Measurements from ENCODE around the gene OR13C9.
"Not testable (repeated sequence)": the region's sequence is repeated elsewhere in the genome, so short reads cannot be mapped to it uniquely, and the experiment has no call there.

Gene OR13C9, protein sequence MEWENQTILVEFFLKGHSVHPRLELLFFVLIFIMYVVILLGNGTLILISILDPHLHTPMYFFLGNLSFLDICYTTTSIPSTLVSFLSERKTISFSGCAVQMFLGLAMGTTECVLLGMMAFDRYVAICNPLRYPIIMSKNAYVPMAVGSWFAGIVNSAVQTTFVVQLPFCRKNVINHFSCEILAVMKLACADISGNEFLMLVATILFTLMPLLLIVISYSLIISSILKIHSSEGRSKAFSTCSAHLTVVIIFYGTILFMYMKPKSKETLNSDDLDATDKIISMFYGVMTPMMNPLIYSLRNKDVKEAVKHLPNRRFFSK
- total RNA-seq: 0 to 0.22 (median 0) reads per million in 17 experiments

DNA sequence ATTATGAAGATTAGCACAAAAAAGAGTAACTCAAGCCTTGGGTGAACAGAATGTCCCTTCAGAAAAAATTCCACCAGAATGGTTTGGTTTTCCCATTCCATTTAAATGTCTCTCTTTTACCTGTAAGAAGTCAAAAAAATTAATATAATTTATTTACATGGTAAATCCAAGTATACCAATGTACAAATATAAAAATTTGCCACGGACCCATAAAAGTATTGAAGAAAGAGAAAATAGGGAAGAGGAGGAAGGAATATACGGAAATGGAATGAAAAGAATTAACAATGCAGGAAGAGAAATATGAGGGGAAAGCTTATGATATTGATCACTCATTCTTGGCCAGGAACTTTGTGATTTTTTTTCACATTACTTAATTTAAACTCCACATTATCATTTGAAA is at the start of gene OR13C9:
OR13C9 (minus strand) TSS at position 101 of the 400 bp plus-strand sequence; CDS start at position 101, 0 bp downstream.
- no peak for DNase-seq

DNA sequence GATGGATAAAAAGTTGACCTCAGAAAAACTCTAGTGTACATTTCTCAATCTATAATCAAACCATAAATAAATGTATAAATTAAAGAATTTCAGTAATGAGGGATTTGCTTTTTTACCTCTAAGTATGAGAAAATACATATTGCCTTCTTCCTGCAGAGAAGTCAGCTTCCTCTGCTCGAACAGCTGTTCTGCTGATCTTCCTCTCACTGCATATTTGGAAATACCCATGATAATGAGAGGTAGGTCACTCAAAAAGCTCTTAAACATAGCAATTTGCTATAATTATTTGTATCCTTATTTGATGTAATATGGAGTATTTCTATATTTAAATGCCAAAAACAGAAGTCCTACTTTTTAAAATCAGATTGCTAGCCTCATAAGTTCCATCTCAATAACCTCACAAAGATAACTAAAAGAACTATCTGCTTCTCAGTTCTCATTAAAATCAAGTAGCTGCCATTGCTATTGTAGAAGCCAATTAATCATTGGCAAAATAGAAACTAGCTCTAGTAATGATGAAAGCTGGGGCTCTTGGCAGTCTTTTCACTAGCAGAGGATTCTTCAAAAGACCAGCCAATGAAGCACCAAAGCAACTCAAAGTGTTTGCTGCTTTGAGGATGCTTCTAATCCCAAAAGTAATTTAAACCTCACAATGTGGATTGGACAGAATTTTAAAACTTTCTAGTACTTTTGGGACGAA is 40.6 kb upstream of the OR13C9 start:
- DNase-seq: no peak

DNA sequence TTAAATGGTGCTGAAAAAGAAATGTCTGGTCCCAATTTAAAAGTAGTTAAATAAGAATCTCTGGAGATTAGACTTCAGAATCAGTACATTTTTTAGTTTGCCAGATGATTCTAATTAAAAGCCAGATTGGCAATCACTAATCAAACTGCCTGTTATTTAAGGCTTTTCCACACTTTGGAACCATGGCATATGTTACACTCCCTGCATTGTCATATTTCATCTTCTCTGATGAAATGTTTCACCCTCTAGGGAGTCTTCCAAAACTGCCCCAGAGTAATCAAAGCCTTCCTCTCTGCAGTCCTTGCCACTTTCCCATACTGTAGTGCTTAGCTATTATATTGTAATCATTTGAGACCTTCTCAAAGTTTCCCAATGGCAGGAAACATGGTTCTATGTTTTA is 17.5 kb upstream of the OR13C9 start:
- no peak for DNase-seq

DNA sequence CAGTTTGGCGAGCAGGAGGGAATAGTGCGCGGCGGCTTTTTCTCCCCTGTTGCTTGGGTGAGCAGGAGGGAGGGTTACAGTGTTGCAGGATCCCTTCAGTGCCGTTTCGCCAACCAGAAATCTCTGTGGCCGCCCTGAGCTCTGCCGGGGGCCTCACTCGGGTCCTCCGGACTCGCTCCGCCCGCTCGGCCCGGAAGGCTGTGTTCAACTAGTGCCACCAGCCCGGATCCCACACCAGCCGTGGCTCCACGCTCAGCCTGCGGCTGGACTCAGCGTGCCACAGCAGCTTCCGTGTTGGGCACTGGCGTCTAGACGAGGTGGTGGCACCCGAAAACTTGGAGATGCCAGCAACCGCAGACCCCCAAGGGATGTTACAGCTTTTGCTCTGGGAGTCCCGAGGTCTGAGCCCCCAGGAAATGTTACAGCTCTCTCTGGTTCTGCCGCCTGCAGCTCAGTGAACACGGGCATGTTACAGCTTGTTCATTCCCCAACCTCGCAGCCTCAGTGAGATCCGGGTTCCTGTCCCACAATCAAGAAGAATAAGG is 16.0 kb upstream of the OR13C9 start:
- no peak for DNase-seq

DNA sequence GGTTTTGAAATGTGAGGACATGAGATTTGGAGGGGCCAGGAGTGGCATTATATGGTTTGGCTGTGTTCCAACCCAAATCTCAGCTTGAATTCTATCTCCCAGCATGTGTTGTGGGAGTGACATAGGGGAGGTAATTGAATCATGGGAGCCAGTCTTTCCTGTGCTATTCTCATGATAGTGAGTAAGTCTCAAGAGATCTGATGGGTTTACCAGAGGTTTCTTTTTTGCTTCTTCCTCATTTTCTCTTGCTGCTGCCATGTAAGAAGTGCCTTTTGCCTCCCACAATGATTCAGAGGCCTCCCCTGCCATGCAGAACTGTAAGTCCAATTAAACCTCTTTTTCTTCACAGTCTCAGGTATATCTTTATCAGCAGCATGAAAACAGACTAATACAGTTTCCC is 8.0 kb upstream of the OR13C9 start:
- peak in 3 of 4 experiments; percentile 3 to 26 (median 4) for DNase-seq

DNA sequence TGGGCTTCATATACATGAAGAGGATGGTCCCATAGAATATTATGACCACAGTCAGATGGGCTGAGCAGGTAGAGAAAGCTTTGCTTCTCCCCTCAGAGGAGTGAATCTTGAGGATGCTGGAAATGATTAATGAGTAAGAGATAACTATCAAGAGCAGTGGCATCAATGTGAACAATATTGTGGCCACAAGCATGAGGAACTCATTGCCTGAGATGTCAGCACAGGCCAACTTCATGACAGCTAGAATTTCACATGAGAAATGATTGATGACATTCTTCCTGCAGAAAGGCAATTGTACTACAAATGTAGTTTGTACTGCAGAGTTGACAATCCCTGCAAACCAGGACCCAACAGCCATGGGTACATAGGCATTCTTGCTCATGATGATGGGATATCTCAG is 586 bp downstream of the OR13C9 start:
- DNase-seq: no peak

DNA sequence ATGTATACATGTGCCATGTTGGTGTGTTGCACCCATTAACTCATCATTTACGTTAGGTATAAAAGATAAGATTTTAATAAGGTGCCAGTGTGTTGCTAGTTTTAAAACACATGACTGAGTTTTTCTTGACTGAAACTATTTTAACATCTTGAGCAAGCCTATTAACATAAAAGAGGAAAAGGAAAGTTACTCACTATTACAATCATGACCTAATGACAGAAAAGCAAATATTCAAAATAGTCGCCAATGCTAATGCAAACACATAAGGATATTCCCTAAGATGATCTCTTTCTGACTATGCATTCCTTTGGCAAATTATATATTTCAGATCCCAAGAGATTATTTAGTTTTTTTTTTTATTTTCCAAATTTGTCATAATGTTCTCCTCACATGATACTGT is 6.8 kb downstream of the OR13C9 start:
- no peak for DNase-seq

DNA sequence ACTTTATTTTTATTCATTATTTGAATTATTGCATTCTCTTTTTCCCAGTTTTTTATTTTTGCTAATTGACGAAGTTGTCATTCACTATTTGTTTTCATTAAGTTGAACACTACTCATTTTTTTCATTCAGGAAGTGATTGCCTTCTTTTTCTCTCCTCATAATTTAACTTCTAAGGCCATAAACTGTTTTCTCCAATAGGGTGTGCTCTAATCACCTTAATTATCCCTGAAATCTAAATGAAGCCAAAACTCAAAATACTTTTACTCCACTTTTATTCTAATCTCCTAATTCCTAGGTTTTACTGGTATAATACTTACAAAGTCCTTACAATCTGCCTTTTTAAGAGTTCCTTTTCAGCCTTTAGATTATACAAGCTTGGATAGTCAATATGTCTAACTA is 9.7 kb downstream of the OR13C9 start:
- DNase-seq: peak in 2 of 4 experiments; percentile 0 to 6

DNA sequence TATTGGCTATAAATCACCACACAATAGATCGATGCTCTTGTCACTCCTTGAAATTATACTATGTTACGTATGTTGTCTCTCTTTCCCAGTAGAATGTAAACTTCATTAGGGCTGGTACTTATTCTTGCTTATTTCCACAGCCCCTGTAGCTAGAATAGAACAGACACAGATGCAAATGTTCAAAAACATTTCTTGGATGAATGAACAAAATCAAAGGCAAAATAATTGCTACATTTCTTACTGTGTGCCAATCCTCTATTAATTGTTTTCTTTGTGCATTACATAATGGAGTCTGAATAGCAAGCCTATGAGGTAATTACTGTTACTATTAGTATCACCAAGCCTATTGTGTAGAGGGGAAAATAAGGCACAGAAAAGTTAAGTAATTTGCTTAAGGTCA is 11.9 kb downstream of the OR13C9 start:
- no peak for DNase-seq

DNA sequence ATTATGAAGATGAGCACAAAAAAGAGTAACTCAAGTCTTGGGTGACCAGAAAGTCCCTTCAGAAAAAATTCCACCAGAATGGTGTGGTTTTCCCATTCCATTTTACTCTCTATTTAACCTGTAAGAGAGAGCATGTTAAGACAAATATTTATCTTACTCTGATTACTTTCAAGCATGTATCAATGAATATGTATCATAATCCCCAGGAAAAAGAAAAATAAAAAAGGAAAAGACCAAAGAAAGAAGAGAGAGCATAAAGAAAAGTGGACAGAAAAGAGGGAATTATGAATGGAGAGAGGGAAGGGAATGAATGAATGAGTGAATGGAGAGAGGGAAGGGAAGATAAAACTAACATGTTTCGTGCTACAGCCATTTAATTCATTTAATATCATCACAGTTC is 12.5 kb downstream of the OR13C9 start, which contains the start of gene OR13C2:
OR13C2 (minus strand) TSS at position 101 of the 400 bp plus-strand sequence; CDS start at position 101, 0 bp downstream.
- DNase-seq: not testable (repeated sequence)

DNA sequence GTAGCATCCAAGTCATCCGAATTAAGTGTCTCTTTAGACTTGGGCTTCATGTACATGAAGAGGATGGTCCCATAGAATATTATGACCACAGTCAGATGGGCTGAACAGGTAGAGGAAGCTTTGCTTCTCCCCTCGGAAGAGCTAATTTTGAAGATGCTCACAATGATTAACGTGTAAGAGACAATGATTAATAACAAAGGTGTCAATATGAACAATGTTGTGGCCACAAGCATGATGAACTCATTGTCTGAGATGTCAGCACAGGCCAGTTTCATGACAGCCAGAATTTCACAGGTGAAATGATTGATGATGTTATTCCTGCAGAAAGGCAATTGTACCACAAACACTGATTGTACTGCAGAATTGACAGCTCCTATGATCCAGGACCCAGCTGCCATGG is 13.2 kb downstream of the OR13C9 start:
- no peak for DNase-seq

DNA sequence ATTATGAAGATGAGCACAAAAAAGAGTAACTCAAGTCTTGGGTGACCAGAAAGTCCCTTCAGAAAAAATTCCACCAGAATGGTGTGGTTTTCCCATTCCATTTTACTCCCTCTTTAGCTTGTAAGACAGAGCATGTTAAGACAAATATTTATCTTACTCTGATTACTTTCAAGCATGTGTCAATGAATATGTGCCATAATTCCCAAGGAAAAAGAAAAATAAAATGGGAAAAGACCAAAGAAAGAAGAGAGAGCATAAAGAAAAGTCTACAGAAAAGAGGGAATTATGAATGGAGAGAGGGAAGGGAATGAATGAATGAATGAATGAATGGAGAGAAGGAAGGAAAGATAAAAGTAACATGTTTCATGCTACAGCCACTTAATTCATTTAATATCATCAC is 18.7 kb downstream of the OR13C9 start, which contains the start of gene OR13C5:
OR13C5 (minus strand) TSS at position 101 of the 400 bp plus-strand sequence; CDS start at position 101, 0 bp downstream.
- not testable (repeated sequence) for DNase-seq

DNA sequence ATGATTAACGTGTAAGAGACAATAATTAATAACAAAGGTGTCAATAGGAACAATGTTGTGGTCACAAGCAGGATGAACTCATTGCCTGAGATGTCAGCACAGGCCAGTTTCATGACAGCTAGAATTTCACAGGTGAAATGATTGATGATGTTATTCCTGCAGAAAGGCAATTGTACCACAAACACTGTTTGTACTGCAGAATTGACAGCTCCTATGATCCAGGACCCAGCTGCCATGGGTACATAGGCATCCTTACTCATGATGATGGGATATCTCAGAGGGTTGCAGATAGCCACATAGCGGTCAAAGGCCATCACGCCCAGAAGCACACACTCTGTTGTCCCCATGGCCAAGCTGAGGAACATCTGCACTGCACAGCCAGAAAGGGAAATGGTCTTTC is 19.3 kb downstream of the OR13C9 start:
- DNase-seq: not testable (repeated sequence)

DNA sequence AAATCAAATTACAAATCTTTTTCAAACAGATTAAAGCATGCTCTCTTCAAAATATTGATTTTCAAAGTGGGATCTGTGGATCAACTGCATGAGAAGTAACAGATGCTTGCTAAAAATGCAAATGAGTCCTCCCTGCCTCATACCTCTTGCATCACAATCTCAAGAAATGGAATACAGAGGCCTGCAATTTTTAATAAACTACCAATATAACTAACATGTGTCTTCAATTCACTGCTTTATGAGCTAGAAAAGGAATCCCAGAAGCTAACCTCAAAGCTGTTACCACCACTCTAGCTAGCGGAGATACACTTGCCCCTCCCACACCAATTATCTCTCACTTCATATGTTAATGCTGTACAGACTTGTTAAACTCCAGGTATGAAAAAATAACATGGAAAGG is 28.4 kb downstream of the OR13C9 start:
- DNase-seq: no peak

DNA sequence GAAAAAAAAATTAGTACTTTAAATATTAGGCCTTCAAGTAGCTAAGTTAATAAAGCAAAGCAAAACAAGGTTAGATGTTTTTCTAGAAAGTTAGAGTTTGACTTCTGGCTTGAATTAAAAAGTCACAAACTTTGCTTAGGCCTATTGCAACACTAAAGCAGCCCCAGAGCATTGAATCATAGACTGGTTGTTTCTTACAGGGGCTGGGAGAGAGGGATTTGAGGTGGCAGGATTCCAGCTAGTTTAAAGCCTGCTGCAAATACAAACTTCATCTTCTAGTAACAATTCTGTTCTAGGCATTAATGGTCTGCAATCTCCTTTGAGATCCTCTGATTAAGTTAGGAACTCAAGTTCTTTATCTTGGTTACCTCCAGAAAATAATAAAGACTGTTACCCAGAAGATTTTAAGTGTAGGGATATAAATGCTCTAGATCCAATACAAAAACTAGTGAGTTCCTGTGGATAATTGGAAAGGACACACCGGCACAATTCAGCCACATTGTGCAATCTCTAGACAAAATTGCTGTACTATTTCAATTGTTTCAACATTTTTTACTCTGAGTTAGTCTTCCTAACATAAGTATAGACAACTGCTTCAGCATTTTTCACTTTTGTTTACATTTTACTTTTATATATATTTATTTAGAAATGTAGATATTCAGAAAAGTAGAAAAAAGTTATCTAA is 31.4 kb downstream of the OR13C9 start:
- no peak for DNase-seq

DNA sequence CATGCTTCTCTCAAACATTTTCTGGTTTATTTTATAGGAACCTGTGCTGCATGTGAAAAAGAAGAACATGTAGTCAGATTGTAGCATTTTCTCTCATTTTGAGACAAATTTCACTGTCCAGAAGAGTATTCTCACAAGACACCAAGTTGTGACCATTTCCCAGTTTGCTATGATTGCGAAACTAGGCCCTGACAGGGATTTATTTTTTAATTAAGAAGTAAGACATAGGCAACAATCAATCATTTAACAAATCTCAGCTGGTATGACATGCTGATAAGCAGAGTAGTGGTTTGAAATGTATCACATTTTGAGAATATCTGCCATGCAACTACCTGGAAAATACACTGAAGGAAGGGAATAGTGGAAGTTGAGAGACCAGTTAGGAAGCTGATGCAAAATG is 37.4 kb downstream of the OR13C9 start:
- no peak for DNase-seq

DNA sequence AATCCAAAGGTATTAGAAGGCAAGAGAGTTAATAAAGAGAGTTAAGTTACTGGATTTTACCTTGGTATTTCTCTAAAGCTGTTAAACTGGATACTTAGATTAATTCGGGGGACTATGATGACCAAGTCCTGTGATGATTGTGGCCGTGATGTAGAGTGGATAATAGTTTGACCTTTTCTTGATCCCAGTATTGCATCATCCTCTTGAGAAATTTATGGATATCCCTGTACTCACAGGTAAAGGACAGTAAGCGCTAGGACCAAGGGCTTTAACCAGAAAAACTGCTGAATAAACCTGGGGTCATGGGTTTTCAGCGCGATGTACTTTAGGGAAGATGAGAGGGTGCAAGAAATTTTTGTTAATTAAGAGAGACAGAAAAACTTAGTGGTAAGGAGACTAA is 40.7 kb downstream of the OR13C9 start:
- no peak for DNase-seq

DNA sequence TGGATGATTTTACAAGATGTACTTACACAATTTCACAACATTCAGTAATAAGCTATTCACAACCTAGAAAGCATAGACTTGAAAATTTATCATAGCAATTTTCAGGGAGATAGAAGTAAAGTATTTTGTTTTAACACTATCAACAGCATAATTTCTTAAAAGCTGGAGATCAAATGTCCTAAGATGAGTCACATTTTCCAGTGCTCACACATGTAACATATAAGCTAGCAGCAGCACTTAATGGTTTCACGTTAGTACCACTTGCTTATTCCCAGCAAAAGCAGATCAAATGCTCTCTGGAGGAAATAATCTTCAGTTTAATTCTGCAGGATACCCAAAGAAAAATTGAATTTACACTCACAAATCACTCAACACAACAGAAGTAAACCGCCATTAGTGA is 42.5 kb downstream of the OR13C9 start:
- no peak for DNase-seq

DNA sequence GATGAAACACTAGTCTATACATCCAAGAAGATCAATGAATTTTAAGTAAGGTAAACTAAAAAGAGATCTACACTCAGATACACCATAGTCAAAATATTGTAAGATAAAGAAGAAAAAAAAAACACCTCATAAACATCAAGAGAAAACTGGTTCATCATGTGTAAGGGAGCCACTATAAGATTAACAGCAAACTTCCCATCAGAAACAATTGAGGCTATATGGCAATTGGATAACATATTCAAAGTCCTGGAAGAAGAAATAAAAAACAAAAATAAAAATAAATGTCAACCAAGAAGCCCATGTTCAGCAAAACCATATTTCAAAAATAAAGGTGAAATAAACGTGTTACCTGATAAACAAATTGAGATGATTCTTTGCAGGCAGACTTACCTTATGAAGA is 45.4 kb downstream of the OR13C9 start:
- no peak for DNase-seq

DNA sequence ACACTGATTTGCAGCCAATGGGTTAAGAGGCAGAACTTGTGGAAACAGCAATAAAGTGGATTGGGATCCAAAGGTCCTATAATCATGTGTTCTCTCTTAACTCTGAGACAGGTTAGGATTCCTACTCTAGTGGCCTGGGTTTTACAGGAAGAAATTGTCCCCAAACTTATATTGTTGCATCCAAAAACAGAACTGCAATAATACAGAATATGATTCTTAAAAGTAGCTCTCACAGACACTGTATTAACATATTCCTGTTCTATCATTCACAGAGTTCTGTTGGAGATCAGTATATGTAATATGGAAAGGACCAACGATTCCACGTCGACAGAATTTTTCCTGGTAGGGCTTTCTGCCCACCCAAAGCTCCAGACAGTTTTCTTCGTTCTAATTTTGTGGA is 49.1 kb downstream of the OR13C9 start, which contains the start of gene OR13C8:
OR13C8 (plus strand) TSS at position 301 of the 400 bp plus-strand sequence; CDS start at position 301, 0 bp downstream.
- no peak for DNase-seq
